ENCODE results near the gene CSAD.
"Not testable (repeated sequence)": the region's sequence is repeated elsewhere in the genome, so short reads cannot be mapped to it uniquely, and the experiment has no call there.

CSAD gene

GRCh38 chr12:53147653-53148052 is 33.1 kb downstream of the CSAD start:
- DNase-seq (ENCODE audit: low read depth in 2 of 2): no peak

- no peak for DNase-seq (ENCODE audit: low read depth in 2 of 2)
Measured at GRCh38 chr12:53147181-53147580, 33.5 kb downstream of the CSAD start.

GRCh38 chr12:53145383-53146260 is 35.1 kb downstream of the CSAD start:
- no peak for DNase-seq (ENCODE audit: low read depth in 2 of 2)

- no peak for DNase-seq (ENCODE audit: low read depth in 2 of 2)
Measured at GRCh38 chr12:53143355-53143754, 37.4 kb downstream of the CSAD start.

- DNase-seq (ENCODE audit: low read depth in 2 of 2): no peak
Measured at GRCh38 chr12:53133722-53134121, 47.0 kb downstream of the CSAD start.

GRCh38 chr12:53131844-53132243 is 48.9 kb downstream of the CSAD start:
- DNase-seq (ENCODE audit: low read depth in 2 of 2): no peak

GRCh38 chr12:53128780-53129569 is 51.8 kb downstream of the CSAD start:
- DNase-seq (ENCODE audit: low read depth in 2 of 2): no peak

- DNase-seq (ENCODE audit: low read depth in 2 of 2): no peak
Measured at GRCh38 chr12:53127169-53127568, 53.6 kb downstream of the CSAD start.

GRCh38 chr12:53124352-53124723 is 56.4 kb downstream of the CSAD start:
- DNase-seq (ENCODE audit: low read depth in 2 of 2): no peak

- DNase-seq (ENCODE audit: low read depth in 2 of 2): no peak
Measured at GRCh38 chr12:53123578-53124351, 57.0 kb downstream of the CSAD start.

GRCh38 chr12:53122961-53123468 is 57.7 kb downstream of the CSAD start:
- DNase-seq (ENCODE audit: low read depth in 2 of 2): no peak

- no peak for DNase-seq (ENCODE audit: low read depth in 2 of 2)
Measured at GRCh38 chr12:53120685-53121525, 59.8 kb downstream of the CSAD start.

- no peak for DNase-seq (ENCODE audit: low read depth in 2 of 2)
Measured at GRCh38 chr12:53118751-53119300, 61.9 kb downstream of the CSAD start.

- DNase-seq (ENCODE audit: low read depth in 2 of 2): no peak
Measured at GRCh38 chr12:53115891-53116648, 64.7 kb downstream of the CSAD start.

GRCh38 chr12:53115112-53115890 is 65.4 kb downstream of the CSAD start:
- no peak for DNase-seq (ENCODE audit: low read depth in 2 of 2)

- DNase-seq (ENCODE audit: low read depth in 2 of 2): no peak
Measured at GRCh38 chr12:53113951-53114350, 66.8 kb downstream of the CSAD start.

- DNase-seq (ENCODE audit: low read depth in 2 of 2): no peak
Measured at GRCh38 chr12:53113136-53113705, 67.5 kb downstream of the CSAD start.

- DNase-seq (ENCODE audit: low read depth in 2 of 2): not testable (repeated sequence)
Measured at GRCh38 chr12:53112431-53112830, 68.3 kb downstream of the CSAD start.

Data from fibroblast of skin of left biceps (primary cell).